Natural killer cell (primary cell): ENCODE measurements around the gene MPZL1. TPM values are rescaled to one million over a fixed set of nuclear protein-coding genes. Genes with fewer than 3 reads are reported as not detected.
A peak's percentile ranks its signal among the peaks of the same experiment; 100 is the strongest.

Experiments used
- ATAC-seq, 3 donors: fragments of 150-1000 bp in 2 of 3; fragments of 200-7000 bp in 1 of 3; cut with Tn5 transposase; 1 replicate in 1 of 3; 2 replicates in 2 of 3; pipeline ENCODE4 v1.10.0; 2021; ENCODE audit warnings: mild to moderate bottlenecking in 2 of 3, moderate library complexity in 2 of 3
- DNase-seq, 2 donors: peaks; one replicate each; pipeline versions ENCODE4 v3.0.0 to v3.0.0-alpha.2; 2013 to 2021; ENCODE audit warnings: mixed read lengths in 1 of 2
- H3K27ac ChIP-seq: one replicate; pipeline ENCODE4 v1.5.1; 2013; ENCODE audit warnings: mild to moderate bottlenecking, low read length
- H3K27me3 ChIP-seq: one replicate; pipeline ENCODE4 v1.6.1; 2013; ENCODE audit warnings: low read length; ENCODE audit not compliant: control insufficient read depth, insufficient read depth
- H3K36me3 ChIP-seq: one replicate; pipeline ENCODE4 v1.6.1; 2013; ENCODE audit warnings: low read length; ENCODE audit not compliant: control insufficient read depth, insufficient read depth
- H3K4me1 ChIP-seq: one replicate; pipeline ENCODE4 v1.6.1; 2013; ENCODE audit warnings: low read length; ENCODE audit not compliant: control insufficient read depth, insufficient read depth
- H3K4me3 ChIP-seq: one replicate; pipeline ENCODE4 v1.5.1; 2013; ENCODE audit warnings: low read length
- H3K9me3 ChIP-seq: one replicate; pipeline ENCODE4 v1.6.1; 2013; ENCODE audit warnings: low read length; ENCODE audit not compliant: control insufficient read depth, insufficient read depth
- H3K27ac Mint-ChIP-seq, 2 donors: one replicate each; pipeline ENCODE4 v1.8.0; 2022; ENCODE audit warnings: mild to moderate bottlenecking in 2 of 2, mixed read lengths in 2 of 2, moderate library complexity in 1 of 2
- H3K27me3 Mint-ChIP-seq, 2 donors: one replicate each; pipeline ENCODE4 v1.8.0; 2022; ENCODE audit warnings: low read depth in 2 of 2, mixed read lengths in 2 of 2
- H3K36me3 Mint-ChIP-seq: one replicate; pipeline ENCODE4 v1.8.0; 2022; ENCODE audit warnings: mixed read lengths
- H3K4me1 Mint-ChIP-seq, 2 donors: one replicate each; pipeline ENCODE4 v1.8.0; 2022; ENCODE audit warnings: mixed read lengths in 2 of 2
- H3K4me3 Mint-ChIP-seq: one replicate; pipeline ENCODE4 v1.8.0; 2022; ENCODE audit warnings: mild to moderate bottlenecking, moderate library complexity, mixed read lengths
- H3K9me3 Mint-ChIP-seq, 2 donors: one replicate each; pipeline ENCODE4 v1.8.0; 2022; ENCODE audit warnings: mixed read lengths in 2 of 2
- CTCF ChIP-seq: fragments of 200-600 bp; IDR thresholded peaks from one replicate; pipeline ENCODE4 v1.8.0; 2022; ENCODE audit warnings: antibody characterized with exemption
- WGBS: methylation state at CpG from one replicate; pipeline ENCODE4 v1.1.7; 2013; ENCODE audit warnings: missing lambda C conversion rate; ENCODE audit not compliant: insufficient coverage; 5-methylcytosine and 5-hydroxymethylcytosine counted together
- intact Hi-C: fragments of 100-400 bp; cut with micrococcal nuclease; formaldehyde crosslinking; loops from one replicate; pipeline ENCODE4 v1.14.2; 2022
- total RNA-seq, 4 donors: library from RNA; stranded (reverse); fragments of 120-200 nt in 1 of 4; gene quantifications; one replicate each; pipeline versions ENCODE4 v1.2.3 to v1.2.4, GENCODE V29; 2013 to 2022

Gene MPZL1
- total RNA-seq, 3 donors from 2014 or later (not counting 1 experiment from before 2014, with no cell fraction given): 3.4 to 4.6 (median 4.0) TPM

GRCh38 chr1:167782946-167783345, 61.2 kb downstream of the MPZL1 start:
- H3K4me1 ChIP-seq: no peaks in the 10 kb centered on the region
- Mint-ChIP-seq H3K36me3 (no peaks in the 10 kb centered on the region), H3K4me3 (no peak overlapping the region), H3K27me3 (peaks cover 6 to 21% of the 10 kb centered on the region in 2 donors), H3K4me1 (peaks cover 0 to 5% of the 10 kb centered on the region in 2 donors), H3K27ac (no peak overlapping the region), H3K9me3 (peaks cover 0 to 2% of the 10 kb centered on the region in 2 donors)
- H3K4me3 ChIP-seq: no peak overlapping the region
- TF ChIP-seq CTCF: no peak
- WGBS: no CpG with 5 or more reads among the region's 1 CpG
- ATAC-seq: no peak
- H3K27ac ChIP-seq: no peak overlapping the region
- no peak for DNase-seq
- intact Hi-C loops: no loop called here
- no peaks in the 10 kb centered on the region for H3K27me3 ChIP-seq
- no peaks in the 10 kb centered on the region for H3K36me3 ChIP-seq
- H3K9me3 ChIP-seq: no peaks in the 10 kb centered on the region

GRCh38 chr1:167784876-167785550, 63.2 kb downstream of the MPZL1 start:
- Mint-ChIP-seq H3K27me3 (peaks cover 3 to 14% of the 10 kb centered on the region in 2 donors), H3K36me3 (no peaks in the 10 kb centered on the region), H3K9me3 (peaks cover 0 to 2% of the 10 kb centered on the region in 2 donors), H3K4me1 (peaks cover 0 to 5% of the 10 kb centered on the region in 2 donors), H3K4me3 (no peak overlapping the region), H3K27ac (no peak overlapping the region)
- Histone ChIP-seq H3K27me3 (no peaks in the 10 kb centered on the region), H3K4me3 (no peak overlapping the region), H3K9me3 (no peaks in the 10 kb centered on the region), H3K27ac (no peak overlapping the region), H3K4me1 (no peaks in the 10 kb centered on the region), H3K36me3 (no peaks in the 10 kb centered on the region)
- no peak for DNase-seq
- ATAC-seq: peak; percentile 10 to 80 (median 15)
- 91% methylated on average over 3 of the region's 3 CpGs for WGBS
- TF ChIP-seq CTCF: no peak
- intact Hi-C loops: no loop called here

- Histone ChIP-seq H3K4me1 (no peaks in the 10 kb centered on the region), H3K4me3 (no peak overlapping the region), H3K9me3 (no peaks in the 10 kb centered on the region), H3K27me3 (no peaks in the 10 kb centered on the region), H3K36me3 (no peaks in the 10 kb centered on the region), H3K27ac (no peak overlapping the region)
- H3K9me3 Mint-ChIP-seq: no peaks in the 10 kb centered on the region
- peaks cover 0 to 5% of the 10 kb centered on the region in 2 donors for H3K4me1 Mint-ChIP-seq
- H3K36me3 Mint-ChIP-seq: no peaks in the 10 kb centered on the region
- TF ChIP-seq CTCF: no peak
- ATAC-seq: no peak
- peaks cover 3 to 14% of the 10 kb centered on the region in 2 donors for H3K27me3 Mint-ChIP-seq
- 86% methylated on average over 5 of the region's 5 CpGs for WGBS
- intact Hi-C loops: no loop called here
- H3K27ac Mint-ChIP-seq: no peak overlapping the region
- DNase-seq: no peak
- H3K4me3 Mint-ChIP-seq: no peak overlapping the region
Measured at GRCh38 chr1:167786502-167786901, 64.7 kb downstream of the MPZL1 start.

GRCh38 chr1:167789501-167789900, 67.7 kb downstream of the MPZL1 start:
- intact Hi-C loops: no loop called here
- no peak overlapping the region for H3K4me3 ChIP-seq
- Mint-ChIP-seq H3K4me1 (peaks cover 0 to 5% of the 10 kb centered on the region in 2 donors), H3K27ac (no peak overlapping the region), H3K9me3 (no peaks in the 10 kb centered on the region), H3K4me3 (no peak overlapping the region), H3K27me3 (peaks cover 3 to 6% of the 10 kb centered on the region in 2 donors), H3K36me3 (no peaks in the 10 kb centered on the region)
- no peaks in the 10 kb centered on the region for H3K36me3 ChIP-seq
- ATAC-seq (no peak), DNase-seq (no peak)
- no peaks in the 10 kb centered on the region for H3K4me1 ChIP-seq
- 89% methylated on average over 3 of the region's 3 CpGs for WGBS
- TF ChIP-seq CTCF: no peak
- no peaks in the 10 kb centered on the region for H3K27me3 ChIP-seq
- H3K27ac ChIP-seq: no peak overlapping the region
- no peaks in the 10 kb centered on the region for H3K9me3 ChIP-seq
